GM12864 (cell line): ENCODE data around the gene NIPSNAP3A.
"Not testable (repeated sequence)": the region's sequence is repeated elsewhere in the genome, so short reads cannot be mapped to it uniquely, and the experiment has no call there.

ENCODE experiments used
- DNase-seq: peaks from one replicate; pipeline ENCODE4 v3.0.0-alpha.2; 2011; ENCODE audit warnings: low read depth
- H3K4me3 ChIP-seq: 2 replicates; pipeline ENCODE4 v1.5.1; 2011; ENCODE audit warnings: mild to moderate bottlenecking, low read depth, low read length, control low read depth
- TF ChIP-seq, protein P1 (sequence below): IDR thresholded peaks from 2 replicates; pipeline ENCODE4 v1.5.1; 2011; ENCODE audit warnings: low read depth, mild to moderate bottlenecking, moderate library complexity, low read length, control low read depth, inconsistent platforms; ENCODE audit errors: missing control alignments

The NIPSNAP3A gene

DNA sequence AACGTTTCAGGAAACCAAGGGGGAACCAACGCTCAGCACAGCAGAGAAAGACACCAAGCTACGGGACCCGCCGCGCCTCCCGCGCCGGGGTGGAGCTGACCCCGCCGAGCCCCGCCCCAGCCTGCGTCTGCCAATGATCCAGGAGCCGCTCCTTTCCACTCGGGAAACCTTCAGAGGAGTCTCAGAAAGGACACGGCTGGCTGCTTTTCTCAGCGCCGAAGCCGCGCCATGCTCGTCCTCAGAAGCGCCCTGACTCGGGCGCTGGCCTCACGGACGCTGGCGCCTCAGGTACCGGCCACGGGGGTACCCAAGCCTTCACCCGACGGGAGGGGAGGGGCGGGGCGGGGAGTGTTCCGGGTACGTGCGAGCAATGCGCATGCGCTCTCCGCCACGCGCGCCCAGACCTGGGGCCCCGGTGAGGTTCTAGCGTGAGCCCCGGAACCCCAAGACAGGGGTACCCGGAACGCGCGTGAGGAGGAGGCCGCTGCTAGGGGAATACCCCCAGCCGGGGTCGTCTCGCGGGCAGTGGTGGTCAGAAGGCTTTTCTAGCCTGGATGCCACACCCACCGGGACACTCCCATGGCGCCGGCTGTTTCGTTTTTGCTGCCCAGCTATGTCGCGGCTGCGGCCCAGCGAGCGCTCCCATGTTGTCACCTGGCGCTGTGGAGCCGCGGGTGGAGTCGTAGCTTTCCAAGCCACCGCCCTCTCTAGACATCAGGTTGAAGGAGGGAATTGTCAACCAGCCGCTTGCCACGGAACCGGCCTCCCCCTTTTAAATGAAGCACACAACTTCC lies at the start of gene NIPSNAP3A:
Gene NIPSNAP3A (plus strand): TSS at position 119 of the 794 bp plus-strand sequence. CDS start 110 bp downstream, at position 229.
- peak within 1 kb of the TSS; percentile 73 for H3K4me3 ChIP-seq
- peak; percentile 51 for DNase-seq
- TF ChIP-seq, protein P1, sequence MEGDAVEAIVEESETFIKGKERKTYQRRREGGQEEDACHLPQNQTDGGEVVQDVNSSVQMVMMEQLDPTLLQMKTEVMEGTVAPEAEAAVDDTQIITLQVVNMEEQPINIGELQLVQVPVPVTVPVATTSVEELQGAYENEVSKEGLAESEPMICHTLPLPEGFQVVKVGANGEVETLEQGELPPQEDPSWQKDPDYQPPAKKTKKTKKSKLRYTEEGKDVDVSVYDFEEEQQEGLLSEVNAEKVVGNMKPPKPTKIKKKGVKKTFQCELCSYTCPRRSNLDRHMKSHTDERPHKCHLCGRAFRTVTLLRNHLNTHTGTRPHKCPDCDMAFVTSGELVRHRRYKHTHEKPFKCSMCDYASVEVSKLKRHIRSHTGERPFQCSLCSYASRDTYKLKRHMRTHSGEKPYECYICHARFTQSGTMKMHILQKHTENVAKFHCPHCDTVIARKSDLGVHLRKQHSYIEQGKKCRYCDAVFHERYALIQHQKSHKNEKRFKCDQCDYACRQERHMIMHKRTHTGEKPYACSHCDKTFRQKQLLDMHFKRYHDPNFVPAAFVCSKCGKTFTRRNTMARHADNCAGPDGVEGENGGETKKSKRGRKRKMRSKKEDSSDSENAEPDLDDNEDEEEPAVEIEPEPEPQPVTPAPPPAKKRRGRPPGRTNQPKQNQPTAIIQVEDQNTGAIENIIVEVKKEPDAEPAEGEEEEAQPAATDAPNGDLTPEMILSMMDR = no peak

DNA sequence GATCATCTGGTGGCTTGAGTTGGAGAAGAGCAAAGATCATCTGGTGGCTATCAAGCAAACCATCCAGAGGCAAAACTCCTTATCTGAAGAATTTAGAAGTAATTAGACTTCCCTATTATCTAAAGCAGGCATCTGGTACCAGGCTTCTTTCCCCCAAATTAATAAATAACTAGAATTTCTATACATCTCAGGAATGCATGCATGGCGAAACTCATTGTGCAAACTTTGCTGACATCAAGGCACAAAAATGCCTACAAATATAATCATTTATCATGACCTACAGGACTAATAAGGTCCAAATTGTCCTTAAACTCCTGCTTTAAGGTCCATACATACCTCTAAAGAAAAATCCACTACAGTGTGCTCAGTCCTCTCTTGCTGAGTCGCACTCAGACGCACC lies 47.2 kb upstream of the NIPSNAP3A start:
- TF ChIP-seq, protein P1 = no peak
- no peak for DNase-seq
- no peak overlapping the region for H3K4me3 ChIP-seq

DNA sequence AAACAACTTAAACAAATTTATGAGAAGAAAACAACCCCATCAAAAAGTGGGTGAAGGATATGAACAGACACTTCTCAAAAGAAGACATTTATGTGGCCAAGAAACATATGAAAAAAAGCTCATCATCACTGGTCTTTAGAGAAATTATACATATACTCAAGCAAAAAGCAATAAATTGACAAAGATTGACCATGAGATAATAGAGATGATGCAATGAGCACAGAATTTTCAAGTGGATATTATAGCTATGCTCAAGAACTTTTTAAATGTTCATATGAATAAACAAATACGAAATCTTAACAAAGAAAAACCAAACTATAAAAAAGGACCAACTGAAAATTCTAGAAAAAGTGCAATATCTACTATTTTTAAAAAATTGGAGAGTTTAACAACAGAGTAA lies 38.7 kb upstream of the NIPSNAP3A start:
- not testable (repeated sequence) for H3K4me3 ChIP-seq, DNase-seq

DNA sequence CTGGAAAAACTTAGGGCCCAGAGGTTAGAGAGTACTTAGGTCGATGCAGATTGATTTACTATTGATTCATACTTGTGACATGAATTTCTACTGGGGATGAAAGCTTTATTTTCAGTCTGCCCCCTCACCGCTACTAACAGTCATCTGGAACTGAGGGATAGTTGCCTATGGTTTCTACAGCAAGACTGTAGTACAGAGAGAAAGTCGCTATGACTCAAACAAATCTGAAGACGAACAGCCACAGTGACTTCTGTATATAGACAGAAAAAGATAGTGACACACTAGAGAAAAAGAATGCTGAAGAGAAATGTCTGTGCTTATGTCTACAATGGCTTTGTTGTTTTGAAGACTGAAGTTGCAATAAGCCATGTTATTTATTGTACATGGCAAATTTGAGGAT lies 35.9 kb upstream of the NIPSNAP3A start:
- H3K4me3 ChIP-seq = no peak overlapping the region
- TF ChIP-seq, protein P1 = no peak
- DNase-seq = no peak

DNA sequence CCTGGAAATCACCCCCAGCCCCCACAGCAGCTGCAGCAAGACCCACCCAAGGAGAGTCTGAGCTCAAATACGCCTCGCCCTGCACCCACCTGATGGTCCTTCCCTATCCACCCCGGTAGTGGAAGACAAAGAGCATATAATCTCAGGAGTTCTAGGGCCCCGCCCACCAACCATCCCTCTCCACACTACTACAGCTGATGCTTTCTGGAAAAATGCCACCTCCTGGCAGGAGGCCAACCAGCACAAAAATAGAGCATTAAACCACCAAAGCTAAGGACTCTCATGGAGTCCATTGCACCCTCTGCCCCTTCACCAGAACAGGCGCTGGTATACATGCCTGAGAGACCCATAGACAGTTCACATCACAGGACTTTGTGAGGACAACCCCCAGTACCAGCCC lies 22.5 kb upstream of the NIPSNAP3A start:
- H3K4me3 ChIP-seq = no peak overlapping the region
- no peak for DNase-seq
- TF ChIP-seq, protein P1 = no peak

DNA sequence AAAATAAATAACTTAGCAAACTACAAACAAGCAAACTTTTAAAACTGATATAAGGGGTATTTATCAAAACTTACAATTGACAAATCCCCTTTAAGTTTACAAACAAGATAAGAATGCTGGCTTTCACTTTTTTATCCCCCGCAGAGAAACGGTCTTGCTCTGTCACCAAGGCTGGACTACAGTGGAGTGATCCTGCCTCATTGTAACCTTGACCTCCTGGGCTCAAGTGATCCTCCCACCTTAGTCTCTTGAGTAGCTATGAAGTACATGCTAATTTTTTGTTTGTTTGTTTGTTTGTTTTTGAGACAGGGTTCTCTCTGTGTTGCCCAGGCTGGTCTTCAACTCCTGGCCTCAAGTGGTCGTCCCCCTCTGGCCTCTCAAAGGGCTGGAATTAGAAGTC lies 9.0 kb upstream of the NIPSNAP3A start:
- DNase-seq = no peak
- TF ChIP-seq, protein P1 = no peak
- H3K4me3 ChIP-seq = no peak overlapping the region

DNA sequence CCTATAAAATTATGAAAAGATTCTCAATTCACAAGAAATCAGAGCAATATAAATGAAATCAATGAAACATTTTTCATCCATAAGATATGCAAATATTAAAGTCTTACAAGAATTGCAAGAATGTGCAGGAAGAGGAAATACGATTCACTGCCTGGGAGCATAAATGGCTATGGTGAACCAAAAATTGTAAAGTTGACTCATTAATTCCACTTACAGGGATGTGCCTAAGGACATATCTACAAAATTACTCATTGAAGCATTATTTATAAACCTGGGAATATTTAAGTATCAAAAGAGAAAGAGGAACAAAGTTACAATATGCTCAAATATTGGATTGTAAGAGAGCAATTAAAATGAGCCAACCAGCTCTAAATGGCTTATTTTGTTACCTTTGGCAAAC lies 6.9 kb upstream of the NIPSNAP3A start:
- no peak for DNase-seq
- no peak overlapping the region for H3K4me3 ChIP-seq
- TF ChIP-seq, protein P1 = no peak
